T-helper 17 cell (primary cell): ENCODE data around the gene CHD3. TPM values are rescaled to one million over a fixed set of nuclear protein-coding genes. Genes with fewer than 3 reads are reported as not detected.
A peak's percentile ranks its signal among the peaks of the same experiment; 100 is the strongest.

Experiments used
- ATAC-seq: fragments of 150-1000 bp; cut with Tn5 transposase; 2 replicates; pipeline ENCODE4 v1.10.0; 2021; ENCODE audit warnings: mild to moderate bottlenecking, moderate library complexity
- DNase-seq, 3 donors: peaks; one replicate each; pipeline versions ENCODE4 v3.0.0 to v3.0.0-alpha.2; 2020 to 2021
- H3K9me3 ChIP-seq: one replicate; pipeline ENCODE4 v1.7.0; 2013; ENCODE audit warnings: low read length, mild to moderate bottlenecking; ENCODE audit not compliant: control insufficient read depth, poor library complexity, severe bottlenecking
- H3K27ac Mint-ChIP-seq: one replicate; pipeline ENCODE4 v1.8.0; 2022; ENCODE audit warnings: mild to moderate bottlenecking, moderate library complexity, mixed read lengths
- H3K27me3 Mint-ChIP-seq: one replicate; pipeline ENCODE4 v1.8.0; 2022; ENCODE audit warnings: mixed read lengths
- H3K36me3 Mint-ChIP-seq: one replicate; pipeline ENCODE4 v1.8.0; 2022; ENCODE audit warnings: low read depth, mixed read lengths
- H3K4me1 Mint-ChIP-seq: one replicate; pipeline ENCODE4 v1.8.0; 2022; ENCODE audit warnings: mild to moderate bottlenecking, mixed read lengths
- H3K4me3 Mint-ChIP-seq: one replicate; pipeline ENCODE4 v1.8.0; 2022; ENCODE audit warnings: mild to moderate bottlenecking, moderate library complexity, mixed read lengths
- total RNA-seq, 4 donors: library from RNA in 2 of 4; stranded (reverse) in 2 of 4; gene quantifications; one replicate each; pipeline ENCODE4 v1.2.3 and lab custom pipeline; 2022 to 2026

The CHD3 gene
- total RNA-seq, 2 donors from 2014 or later, result 219 TPM

- ATAC-seq (peak; percentile 29), DNase-seq (peak; percentile 45 to 69 (median 54))
- H3K4me1 Mint-ChIP-seq, result peaks cover 40% of the 10 kb centered on the region
- H3K9me3 ChIP-seq, result no peaks in the 10 kb centered on the region
- H3K36me3 Mint-ChIP-seq, result peaks cover 6% of the 10 kb centered on the region
- peak within 1 kb of the TSS; percentile 100 for H3K4me3 Mint-ChIP-seq
- H3K27me3 Mint-ChIP-seq, result no peaks in the 10 kb centered on the region
- H3K27ac Mint-ChIP-seq, result peak within 1 kb of the TSS; percentile 99
Observed at GRCh38 chr17:7929158-7930023, 40.8 kb downstream of the CHD3 start, which contains the start of gene KCNAB3. Gene KCNAB3 (minus strand): TSS chr17:7929856. CDS start chr17:7929435, 421 bp downstream.

- H3K36me3 Mint-ChIP-seq, result peaks cover 6% of the 10 kb centered on the region
- DNase-seq (no peak), ATAC-seq (no peak)
- H3K27ac Mint-ChIP-seq, result peak overlapping the region; percentile 99
- H3K27me3 Mint-ChIP-seq, result no peaks in the 10 kb centered on the region
- peak overlapping the region; percentile 100 for H3K4me3 Mint-ChIP-seq
- peaks cover 43% of the 10 kb centered on the region for H3K4me1 Mint-ChIP-seq
- no peaks in the 10 kb centered on the region for H3K9me3 ChIP-seq
Observed at GRCh38 chr17:7930841-7931631, 42.4 kb downstream of the CHD3 start.

GRCh38 chr17:7931709-7932482, 43.3 kb downstream of the CHD3 start, which contains the start of the genes CNTROB and TRAPPC1:
Gene CNTROB (plus strand): TSS chr17:7932206. CDS start chr17:7933080, 874 bp downstream.
Gene TRAPPC1 (minus strand): TSS chr17:7931946. CDS start chr17:7931829, 117 bp downstream.
- peak; percentile 97 for ATAC-seq
- H3K36me3 Mint-ChIP-seq, result peaks cover 8% of the 10 kb centered on the region
- peaks cover 38% of the 10 kb centered on the region for H3K4me1 Mint-ChIP-seq
- H3K9me3 ChIP-seq, result no peaks in the 10 kb centered on the region
- no peaks in the 10 kb centered on the region for H3K27me3 Mint-ChIP-seq
- peak within 1 kb of the TSS; percentile 100 for H3K4me3 Mint-ChIP-seq
- H3K27ac Mint-ChIP-seq, result peak within 1 kb of the TSS; percentile 99
- DNase-seq, result peak; percentile 97 to 99 (median 98)

- Mint-ChIP-seq H3K4me3 (peak overlapping the region; percentile 100), H3K4me1 (peaks cover 37% of the 10 kb centered on the region), H3K27ac (peak overlapping the region; percentile 99), H3K27me3 (no peaks in the 10 kb centered on the region), H3K36me3 (peaks cover 8% of the 10 kb centered on the region)
- ATAC-seq (peak; percentile 24), DNase-seq (peak in 1 of 3 donors; percentile 19)
- no peaks in the 10 kb centered on the region for H3K9me3 ChIP-seq
Observed at GRCh38 chr17:7932483-7932891, 43.9 kb downstream of the CHD3 start.

GRCh38 chr17:7932949-7933348, 44.4 kb downstream of the CHD3 start:
- H3K36me3 Mint-ChIP-seq, result peaks cover 7% of the 10 kb centered on the region
- peak overlapping the region; percentile 100 for H3K4me3 Mint-ChIP-seq
- DNase-seq (no peak), ATAC-seq (no peak)
- H3K27me3 Mint-ChIP-seq, result no peaks in the 10 kb centered on the region
- H3K4me1 Mint-ChIP-seq, result peaks cover 35% of the 10 kb centered on the region
- peak overlapping the region; percentile 99 for H3K27ac Mint-ChIP-seq
- no peaks in the 10 kb centered on the region for H3K9me3 ChIP-seq

- Mint-ChIP-seq H3K27me3 (no peaks in the 10 kb centered on the region), H3K27ac (no peak overlapping the region), H3K36me3 (peaks cover 12% of the 10 kb centered on the region), H3K4me1 (peaks cover 35% of the 10 kb centered on the region), H3K4me3 (no peak overlapping the region)
- DNase-seq (no peak), ATAC-seq (no peak)
- H3K9me3 ChIP-seq, result no peaks in the 10 kb centered on the region
Observed at GRCh38 chr17:7935859-7936258, 47.3 kb downstream of the CHD3 start.

- Mint-ChIP-seq H3K4me3 (no peak overlapping the region), H3K27me3 (no peaks in the 10 kb centered on the region), H3K36me3 (peaks cover 8% of the 10 kb centered on the region), H3K27ac (peak overlapping the region; percentile 37), H3K4me1 (peaks cover 8% of the 10 kb centered on the region)
- H3K9me3 ChIP-seq, result no peaks in the 10 kb centered on the region
- no peak for ATAC-seq
- no peak for DNase-seq
Observed at GRCh38 chr17:7940034-7940433, 51.4 kb downstream of the CHD3 start.

- H3K27me3 Mint-ChIP-seq, result no peaks in the 10 kb centered on the region
- peak overlapping the region; percentile 27 for H3K27ac Mint-ChIP-seq
- H3K4me3 Mint-ChIP-seq, result no peak overlapping the region
- H3K36me3 Mint-ChIP-seq, result peaks cover 8% of the 10 kb centered on the region
- H3K4me1 Mint-ChIP-seq, result peaks cover 6% of the 10 kb centered on the region
- no peaks in the 10 kb centered on the region for H3K9me3 ChIP-seq
- no peak for DNase-seq
- ATAC-seq, result no peak
Observed at GRCh38 chr17:7940743-7941142, 52.2 kb downstream of the CHD3 start.

- Mint-ChIP-seq H3K4me1 (peaks cover 6% of the 10 kb centered on the region), H3K27ac (no peak overlapping the region), H3K4me3 (no peak overlapping the region), H3K27me3 (no peaks in the 10 kb centered on the region), H3K36me3 (peaks cover 11% of the 10 kb centered on the region)
- ATAC-seq, result no peak
- H3K9me3 ChIP-seq, result no peaks in the 10 kb centered on the region
- DNase-seq, result no peak
Observed at GRCh38 chr17:7943291-7943690, 54.7 kb downstream of the CHD3 start.

GRCh38 chr17:7944326-7944725, 55.7 kb downstream of the CHD3 start:
- Mint-ChIP-seq H3K27ac (no peak overlapping the region), H3K27me3 (no peaks in the 10 kb centered on the region), H3K4me3 (no peak overlapping the region), H3K36me3 (peaks cover 18% of the 10 kb centered on the region), H3K4me1 (peaks cover 6% of the 10 kb centered on the region)
- no peak for ATAC-seq
- no peaks in the 10 kb centered on the region for H3K9me3 ChIP-seq
- no peak for DNase-seq

- no peak for ATAC-seq
- Mint-ChIP-seq H3K4me3 (no peak overlapping the region), H3K36me3 (peaks cover 12% of the 10 kb centered on the region), H3K4me1 (peaks cover 2% of the 10 kb centered on the region), H3K27ac (no peak overlapping the region), H3K27me3 (no peaks in the 10 kb centered on the region)
- H3K9me3 ChIP-seq, result no peaks in the 10 kb centered on the region
- DNase-seq, result no peak
Observed at GRCh38 chr17:7945651-7946050, 57.1 kb downstream of the CHD3 start.

- no peak for DNase-seq
- no peak overlapping the region for H3K4me3 Mint-ChIP-seq
- no peaks in the 10 kb centered on the region for H3K27me3 Mint-ChIP-seq
- H3K4me1 Mint-ChIP-seq, result peaks cover 5% of the 10 kb centered on the region
- H3K9me3 ChIP-seq, result no peaks in the 10 kb centered on the region
- H3K36me3 Mint-ChIP-seq, result peaks cover 12% of the 10 kb centered on the region
- H3K27ac Mint-ChIP-seq, result no peak overlapping the region
- no peak for ATAC-seq
Observed at GRCh38 chr17:7946441-7946840, 57.9 kb downstream of the CHD3 start.
